Measurements from ENCODE around the gene ASMT.

Gene ASMT

DNA sequence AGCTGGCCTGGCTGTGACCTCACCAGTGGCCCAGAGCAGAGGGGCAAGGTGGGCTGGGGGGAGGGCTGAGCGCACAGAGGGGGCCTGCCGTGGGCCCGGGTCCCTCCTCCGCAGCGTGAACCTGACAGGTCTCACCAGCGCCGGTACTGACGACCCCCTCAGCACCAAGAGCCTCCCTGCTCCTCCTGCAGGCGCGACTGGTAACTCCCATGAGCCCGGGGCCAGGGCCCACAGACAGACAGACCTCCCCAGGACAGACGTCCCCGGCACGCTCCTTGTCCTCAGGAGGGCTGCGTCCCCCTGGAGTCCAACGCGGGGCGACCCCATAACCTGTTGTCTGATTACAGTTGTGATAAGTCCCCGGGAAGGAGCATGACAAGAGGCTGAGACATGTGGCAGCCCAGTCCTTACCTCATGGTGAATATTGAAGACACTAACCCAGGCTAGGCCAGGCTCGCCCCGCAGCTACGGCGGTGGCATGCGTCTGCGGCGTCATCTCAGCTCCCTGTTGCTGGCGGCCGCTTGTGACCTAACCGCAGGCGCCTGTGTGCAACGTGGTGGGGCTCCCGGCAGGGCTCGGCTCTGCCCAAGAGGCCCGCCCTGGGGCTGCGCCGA lies 15.0 kb upstream of the ASMT start:
- no peak overlapping the region for H3K27ac ChIP-seq (ENCODE audit: low read depth, low read length)
- peaks cover 68% of the 10 kb centered on the region for H3K36me3 ChIP-seq (ENCODE audit: control insufficient read depth, insufficient read depth, low read length)

DNA sequence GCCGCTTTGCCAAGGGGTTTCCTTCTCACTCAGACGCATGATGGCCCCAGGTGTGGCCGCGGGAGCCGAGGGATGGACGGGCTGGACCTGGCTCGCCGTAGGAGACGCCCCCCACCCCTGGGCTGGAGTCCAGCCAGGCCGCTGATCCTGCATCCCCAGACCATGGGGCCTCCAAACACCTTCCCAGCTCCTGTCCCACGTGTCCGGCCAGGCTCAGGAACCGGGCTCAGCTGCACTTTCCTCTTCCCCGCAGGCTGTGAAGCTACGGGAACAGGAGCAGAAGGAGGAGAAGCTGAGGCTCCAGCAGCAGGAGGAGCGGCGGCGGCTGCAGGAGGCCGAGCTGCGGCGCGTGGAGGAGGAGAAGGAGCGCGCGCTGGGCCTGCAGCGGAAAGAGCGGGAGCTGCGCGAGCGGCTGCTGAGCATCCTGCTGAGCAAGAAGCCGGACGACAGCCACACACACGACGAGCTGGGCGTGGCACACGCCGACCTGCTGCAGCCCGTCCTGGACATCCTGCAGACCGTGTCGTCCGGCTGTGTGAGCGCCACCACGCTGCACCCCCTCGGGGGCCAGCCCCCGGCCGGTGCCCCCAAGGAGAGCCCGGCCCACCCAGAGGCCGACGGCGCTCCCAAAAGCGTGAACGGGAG lies 14.3 kb upstream of the ASMT start:
- H3K36me3 ChIP-seq (ENCODE audit: control insufficient read depth, insufficient read depth, low read length): peaks cover 62% of the 10 kb centered on the region
- no peaks in the 10 kb centered on the region for H3K27me3 ChIP-seq (ENCODE audit: control insufficient read depth, insufficient read depth, low read length)
- no peak overlapping the region for H3K4me3 ChIP-seq (ENCODE audit: low read length)
- H3K27ac ChIP-seq (ENCODE audit: low read depth, low read length): no peak overlapping the region
- H3K4me1 ChIP-seq (ENCODE audit: control insufficient read depth, insufficient read depth, low read length): no peaks in the 10 kb centered on the region
- no peak overlapping the region for H3K9ac ChIP-seq (ENCODE audit: low read length)

More for the DNA sequence above, 15.0 kb upstream of the ASMT start:
- Histone ChIP-seq H3K4me1 (ENCODE audit: control insufficient read depth, insufficient read depth, low read length) (no peaks in the 10 kb centered on the region), H3K4me3 (ENCODE audit: low read length) (no peak overlapping the region), H3K27me3 (ENCODE audit: control insufficient read depth, insufficient read depth, low read length) (no peaks in the 10 kb centered on the region), H3K9ac (ENCODE audit: low read length) (no peak overlapping the region)

- Histone ChIP-seq H3K4me3 (ENCODE audit: low read length) (no peak overlapping the region), H3K27me3 (ENCODE audit: control insufficient read depth, insufficient read depth, low read length) (no peaks in the 10 kb centered on the region), H3K27ac (ENCODE audit: low read depth, low read length) (no peak overlapping the region), H3K4me1 (ENCODE audit: control insufficient read depth, insufficient read depth, low read length) (no peaks in the 10 kb centered on the region), H3K36me3 (ENCODE audit: control insufficient read depth, insufficient read depth, low read length) (peaks cover 57% of the 10 kb centered on the region), H3K9ac (ENCODE audit: low read length) (no peak overlapping the region)
These were observed 13.7 kb upstream of the ASMT start for GRCh38 chrX:1601051-1601767.

DNA sequence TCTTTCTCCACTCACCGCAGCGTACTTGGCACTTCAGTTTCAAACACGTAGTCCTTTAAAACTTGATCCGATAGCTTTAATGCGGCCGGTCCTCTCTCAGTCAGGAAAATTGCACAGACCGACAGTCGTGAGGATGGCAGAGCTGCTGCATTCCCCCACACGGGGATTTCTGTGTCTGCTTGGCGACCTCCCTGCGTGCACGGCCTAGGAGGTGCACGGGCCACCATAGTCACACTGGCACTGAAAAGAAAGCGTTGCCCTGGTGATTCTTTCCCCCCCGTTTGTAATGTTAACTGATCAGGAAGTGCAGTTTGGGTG lies 13.1 kb upstream of the ASMT start:
- Histone ChIP-seq H3K27ac (ENCODE audit: low read depth, low read length) (no peak overlapping the region), H3K4me1 (ENCODE audit: control insufficient read depth, insufficient read depth, low read length) (no peaks in the 10 kb centered on the region), H3K4me3 (ENCODE audit: low read length) (no peak overlapping the region), H3K9ac (ENCODE audit: low read length) (no peak overlapping the region), H3K27me3 (ENCODE audit: control insufficient read depth, insufficient read depth, low read length) (no peaks in the 10 kb centered on the region), H3K36me3 (ENCODE audit: control insufficient read depth, insufficient read depth, low read length) (peaks cover 54% of the 10 kb centered on the region)

GRCh38 chrX:1602299-1602698 lies 12.6 kb upstream of the ASMT start:
- H3K36me3 ChIP-seq (ENCODE audit: control insufficient read depth, insufficient read depth, low read length): peaks cover 49% of the 10 kb centered on the region
- no peaks in the 10 kb centered on the region for H3K27me3 ChIP-seq (ENCODE audit: control insufficient read depth, insufficient read depth, low read length)
- no peak overlapping the region for H3K27ac ChIP-seq (ENCODE audit: low read depth, low read length)
- no peaks in the 10 kb centered on the region for H3K4me1 ChIP-seq (ENCODE audit: control insufficient read depth, insufficient read depth, low read length)
- H3K9ac ChIP-seq (ENCODE audit: low read length): no peak overlapping the region
- no peak overlapping the region for H3K4me3 ChIP-seq (ENCODE audit: low read length)

GRCh38 chrX:1606496-1606895 lies 8.4 kb upstream of the ASMT start:
- no peak overlapping the region for H3K27ac ChIP-seq (ENCODE audit: low read depth, low read length)

DNA sequence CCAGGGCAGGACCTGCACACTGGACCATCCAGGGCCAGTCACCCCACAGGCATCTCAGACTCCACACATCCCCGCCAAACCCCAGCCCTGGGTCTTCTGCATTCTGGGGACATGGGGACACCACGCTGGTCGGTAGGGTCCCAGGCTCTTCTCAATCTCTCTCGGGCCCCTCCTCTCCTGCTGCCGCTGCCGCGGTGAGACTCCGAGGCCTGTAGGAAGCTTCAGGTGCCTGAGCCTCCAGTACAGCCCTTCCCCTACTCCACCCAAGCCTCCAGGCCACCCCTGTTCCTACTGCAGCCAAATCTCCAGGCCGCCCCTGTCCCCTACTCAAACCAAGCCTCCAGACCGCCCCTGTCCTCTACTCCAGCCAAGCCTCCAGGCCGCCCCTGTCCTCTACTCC lies 5.5 kb upstream of the ASMT start:
- Histone ChIP-seq H3K9ac (ENCODE audit: low read length) (no peak overlapping the region), H3K4me1 (ENCODE audit: control insufficient read depth, insufficient read depth, low read length) (no peaks in the 10 kb centered on the region), H3K27me3 (ENCODE audit: control insufficient read depth, insufficient read depth, low read length) (no peaks in the 10 kb centered on the region), H3K27ac (ENCODE audit: low read depth, low read length) (no peak overlapping the region), H3K36me3 (ENCODE audit: control insufficient read depth, insufficient read depth, low read length) (no peaks in the 10 kb centered on the region), H3K4me3 (ENCODE audit: low read length) (no peak overlapping the region)

More at GRCh38 chrX:1606496-1606895, 8.4 kb upstream of the ASMT start:
- Histone ChIP-seq H3K4me1 (ENCODE audit: control insufficient read depth, insufficient read depth, low read length) (no peaks in the 10 kb centered on the region), H3K36me3 (ENCODE audit: control insufficient read depth, insufficient read depth, low read length) (peaks cover 10% of the 10 kb centered on the region), H3K4me3 (ENCODE audit: low read length) (no peak overlapping the region), H3K27me3 (ENCODE audit: control insufficient read depth, insufficient read depth, low read length) (no peaks in the 10 kb centered on the region), H3K9ac (ENCODE audit: low read length) (no peak overlapping the region)

DNA sequence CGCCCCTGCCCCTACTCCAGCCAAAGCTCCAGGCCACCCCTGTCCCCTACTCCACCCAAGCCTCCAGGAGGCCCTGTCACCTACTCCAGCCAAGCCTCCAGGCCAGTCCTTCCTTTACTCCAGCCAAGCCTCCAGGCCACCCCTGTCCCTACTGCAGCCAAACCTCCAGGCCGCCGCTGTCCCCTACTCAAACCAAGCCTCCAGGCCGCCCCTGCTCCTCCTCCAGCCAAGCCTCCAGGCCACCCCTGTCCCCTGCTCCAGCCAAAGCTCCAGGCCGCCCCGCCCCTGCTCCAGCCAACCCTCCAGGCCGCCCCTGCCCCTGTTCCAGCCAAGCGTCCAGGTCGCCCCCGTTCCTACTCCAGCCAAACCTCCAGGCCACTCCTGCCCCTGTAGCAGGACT lies 5.1 kb upstream of the ASMT start:
- Histone ChIP-seq H3K4me3 (ENCODE audit: low read length) (no peak overlapping the region), H3K27ac (ENCODE audit: low read depth, low read length) (no peak overlapping the region), H3K4me1 (ENCODE audit: control insufficient read depth, insufficient read depth, low read length) (no peaks in the 10 kb centered on the region), H3K36me3 (ENCODE audit: control insufficient read depth, insufficient read depth, low read length) (no peaks in the 10 kb centered on the region), H3K27me3 (ENCODE audit: control insufficient read depth, insufficient read depth, low read length) (no peaks in the 10 kb centered on the region), H3K9ac (ENCODE audit: low read length) (no peak overlapping the region)

DNA sequence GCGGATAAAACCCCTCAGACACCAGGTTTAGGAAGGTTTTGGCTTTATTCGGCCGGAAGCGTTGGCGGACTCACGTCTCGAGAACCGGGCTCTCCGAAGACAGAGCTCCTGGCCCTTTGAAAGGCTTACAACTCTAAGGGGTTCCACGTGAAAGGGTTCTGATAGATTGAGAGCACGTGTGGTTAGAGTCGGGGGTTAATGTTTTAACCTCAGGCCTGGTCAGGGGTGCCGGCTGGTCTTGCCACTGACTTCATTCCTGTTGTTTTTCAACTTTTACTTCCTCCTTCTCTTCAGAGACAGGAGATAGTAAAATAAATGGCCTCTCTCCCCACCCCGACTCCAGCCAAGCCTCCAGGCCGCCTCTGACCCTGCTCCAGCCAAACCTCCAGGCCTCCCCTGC lies 4.7 kb upstream of the ASMT start:
- Histone ChIP-seq H3K4me1 (ENCODE audit: control insufficient read depth, insufficient read depth, low read length) (no peaks in the 10 kb centered on the region), H3K4me3 (ENCODE audit: low read length) (no peak overlapping the region), H3K27me3 (ENCODE audit: control insufficient read depth, insufficient read depth, low read length) (no peaks in the 10 kb centered on the region), H3K27ac (ENCODE audit: low read depth, low read length) (no peak overlapping the region), H3K36me3 (ENCODE audit: control insufficient read depth, insufficient read depth, low read length) (no peaks in the 10 kb centered on the region), H3K9ac (ENCODE audit: low read length) (no peak overlapping the region)

- Histone ChIP-seq H3K27me3 (ENCODE audit: control insufficient read depth, insufficient read depth, low read length) (no peaks in the 10 kb centered on the region), H3K9ac (ENCODE audit: low read length) (no peak overlapping the region), H3K4me1 (ENCODE audit: control insufficient read depth, insufficient read depth, low read length) (no peaks in the 10 kb centered on the region), H3K27ac (ENCODE audit: low read depth, low read length) (no peak overlapping the region), H3K36me3 (ENCODE audit: control insufficient read depth, insufficient read depth, low read length) (no peaks in the 10 kb centered on the region), H3K4me3 (ENCODE audit: low read length) (no peak overlapping the region)
These were observed 4.1 kb upstream of the ASMT start for GRCh38 chrX:1610736-1611135.

- no peaks in the 10 kb centered on the region for H3K4me1 ChIP-seq (ENCODE audit: control insufficient read depth, insufficient read depth, low read length)
- H3K27me3 ChIP-seq (ENCODE audit: control insufficient read depth, insufficient read depth, low read length): no peaks in the 10 kb centered on the region
These were observed 2.1 kb upstream of the ASMT start for GRCh38 chrX:1612641-1613286.

GRCh38 chrX:1618689-1619088 lies 3.8 kb downstream of the ASMT start:
- no peaks in the 10 kb centered on the region for H3K27me3 ChIP-seq (ENCODE audit: control insufficient read depth, insufficient read depth, low read length)
- H3K9ac ChIP-seq (ENCODE audit: low read length): no peak overlapping the region
- no peaks in the 10 kb centered on the region for H3K4me1 ChIP-seq (ENCODE audit: control insufficient read depth, insufficient read depth, low read length)
- H3K36me3 ChIP-seq (ENCODE audit: control insufficient read depth, insufficient read depth, low read length): no peaks in the 10 kb centered on the region
- no peak overlapping the region for H3K4me3 ChIP-seq (ENCODE audit: low read length)
- no peak overlapping the region for H3K27ac ChIP-seq (ENCODE audit: low read depth, low read length)

More at GRCh38 chrX:1612641-1613286, 2.1 kb upstream of the ASMT start:
- Histone ChIP-seq H3K36me3 (ENCODE audit: control insufficient read depth, insufficient read depth, low read length) (no peaks in the 10 kb centered on the region), H3K9ac (ENCODE audit: low read length) (no peak overlapping the region), H3K27ac (ENCODE audit: low read depth, low read length) (no peak overlapping the region), H3K4me3 (ENCODE audit: low read length) (no peak overlapping the region)

Data from rectal smooth muscle tissue (tissue), 1 donor.